C4-2B (cell line): Measurements from ENCODE around the gene DIDO1.
A peak's percentile ranks its signal among the peaks of the same experiment; 100 is the strongest.

Experiments used
- H3K27ac ChIP-seq: fragments of 450-650 bp; 2 replicates; pipeline ENCODE4 v1.5.1; 2017
- CTCF ChIP-seq: fragments of 450-650 bp; conservative IDR thresholded peaks from 2 replicates; pipeline ENCODE4 v1.5.1; 2017; ENCODE audit warnings: mild to moderate bottlenecking
- ZFX ChIP-seq: fragments of 450-650 bp; IDR thresholded peaks from 2 replicates; pipeline ENCODE4 v1.6.1; 2017

Gene DIDO1

DNA sequence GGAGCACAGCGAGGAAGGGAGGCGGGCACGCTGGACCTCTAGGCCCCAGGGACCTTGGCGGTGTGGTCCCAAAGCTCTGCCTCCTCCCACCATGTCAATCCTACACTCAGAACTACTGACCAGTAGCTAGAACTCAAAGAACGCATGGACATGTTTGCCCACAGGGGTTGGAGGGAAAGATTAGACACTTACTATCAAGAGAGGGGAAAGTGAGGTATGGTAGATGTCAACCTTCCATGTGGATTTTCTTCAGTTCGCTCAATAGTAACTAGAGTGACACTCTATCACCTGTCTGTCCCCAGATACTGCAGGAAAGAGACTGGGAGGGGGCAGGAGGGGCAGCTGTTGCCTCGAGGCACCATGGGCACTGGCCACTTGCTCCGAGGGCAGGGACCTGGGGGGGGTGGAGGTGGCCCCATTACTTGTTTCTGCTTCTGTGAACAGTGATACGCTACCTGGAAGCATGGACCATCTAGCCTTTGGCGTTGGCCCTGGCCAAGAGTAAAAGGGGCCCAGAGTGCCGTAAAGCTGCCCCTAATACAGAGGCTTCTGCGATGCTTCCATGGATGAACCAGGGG lies 912 bp upstream of the DIDO1 start:
- peak overlapping the region; percentile 97 for H3K27ac ChIP-seq
- TF ChIP-seq ZFX (no peak), CTCF (no peak)

GRCh38 chr20:62925420-62926228 lies 681 bp downstream of the DIDO1 start:
- TF ChIP-seq ZFX (no peak), CTCF (no peak)
- peak overlapping the region; percentile 97 for H3K27ac ChIP-seq

DNA sequence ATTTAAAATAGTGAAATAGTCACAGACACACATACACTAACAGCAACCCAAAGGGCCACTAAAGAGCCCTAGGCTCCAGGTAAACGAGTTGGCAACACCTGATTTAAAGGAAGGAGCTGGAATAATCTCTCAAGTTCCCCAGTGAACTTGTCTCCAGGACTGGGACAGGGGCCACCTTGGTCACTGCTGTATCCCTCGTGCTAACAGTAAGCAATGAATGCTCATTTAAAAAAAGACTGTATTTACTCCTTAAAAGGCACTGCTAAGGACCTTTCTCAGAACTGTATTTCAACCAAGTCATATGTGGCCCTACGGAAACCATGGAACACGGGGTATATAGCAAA lies 1.3 kb downstream of the DIDO1 start:
- H3K27ac ChIP-seq, result peak overlapping the region; percentile 97
- no peak for TF ChIP-seq ZFX
- no peak for TF ChIP-seq CTCF

- H3K27ac ChIP-seq, result peak overlapping the region; percentile 97
- TF ChIP-seq CTCF, result no peak
- no peak for TF ChIP-seq ZFX
Observed at GRCh38 chr20:62924442-62925075, 1.7 kb downstream of the DIDO1 start.

DNA sequence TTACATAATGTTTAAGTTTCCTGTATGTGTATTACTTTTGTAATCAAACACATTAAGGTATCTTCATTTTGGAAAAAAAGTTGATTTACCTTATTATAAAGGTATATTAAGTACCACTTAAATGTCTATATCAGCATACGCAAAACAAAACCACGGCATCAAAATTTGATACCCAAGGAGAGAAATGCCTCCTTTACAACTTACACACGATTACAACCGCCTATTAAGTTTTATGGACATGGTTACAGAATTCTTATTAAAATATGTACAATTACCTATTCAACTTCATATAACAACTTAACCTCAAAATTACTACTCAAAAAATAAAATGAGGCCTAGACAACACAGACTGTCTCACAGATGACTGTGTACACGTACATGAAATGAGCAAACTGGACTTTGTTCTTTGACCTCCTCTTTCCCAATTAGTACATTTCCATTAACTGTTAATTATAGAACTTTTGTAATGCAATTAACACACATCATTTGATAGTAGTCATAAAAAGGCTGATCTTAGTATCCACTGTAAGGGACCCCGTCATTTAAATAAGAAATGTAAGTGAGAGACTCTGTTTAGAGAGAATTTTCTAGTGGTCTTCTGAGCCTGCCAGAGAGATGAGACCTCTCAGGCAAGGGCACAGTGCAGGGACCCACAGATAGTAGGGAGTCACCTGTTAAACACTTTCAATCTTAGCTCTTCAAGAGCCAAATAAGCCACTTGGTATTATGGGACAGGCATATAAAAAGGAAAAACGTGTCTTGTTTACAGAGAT lies 2.5 kb downstream of the DIDO1 start:
- no peak for TF ChIP-seq CTCF
- no peak for TF ChIP-seq ZFX
- peak overlapping the region; percentile 97 for H3K27ac ChIP-seq

DNA sequence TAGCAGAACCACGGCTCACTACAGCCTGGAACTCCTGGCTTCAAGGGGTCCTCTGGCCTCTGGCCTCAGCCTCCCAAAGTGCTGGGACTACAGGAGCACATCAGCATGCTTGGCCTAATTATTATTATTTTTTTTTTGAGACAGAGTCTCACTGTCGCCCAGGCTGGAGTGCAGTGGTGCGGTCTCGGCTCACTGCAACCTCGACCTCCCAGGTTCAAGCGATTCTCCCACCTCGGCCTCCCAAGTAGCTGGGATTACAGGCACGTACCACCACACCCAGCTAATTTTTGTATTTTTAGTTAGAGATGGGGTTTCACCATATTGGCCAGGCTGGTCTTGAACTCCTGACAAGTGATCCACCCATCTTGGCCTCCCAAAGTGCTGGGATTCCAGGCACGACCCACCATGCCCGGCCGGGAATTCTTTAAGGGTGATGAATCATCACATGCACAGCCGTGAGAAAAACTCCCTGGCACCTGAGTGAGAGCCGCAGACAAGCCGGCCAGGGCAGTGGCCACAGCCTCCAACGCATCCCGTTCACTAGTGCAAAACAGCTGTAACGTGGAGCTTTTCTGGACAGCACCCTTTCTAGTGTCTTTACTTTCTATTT lies 3.1 kb downstream of the DIDO1 start:
- peak overlapping the region; percentile 75 for H3K27ac ChIP-seq

DNA sequence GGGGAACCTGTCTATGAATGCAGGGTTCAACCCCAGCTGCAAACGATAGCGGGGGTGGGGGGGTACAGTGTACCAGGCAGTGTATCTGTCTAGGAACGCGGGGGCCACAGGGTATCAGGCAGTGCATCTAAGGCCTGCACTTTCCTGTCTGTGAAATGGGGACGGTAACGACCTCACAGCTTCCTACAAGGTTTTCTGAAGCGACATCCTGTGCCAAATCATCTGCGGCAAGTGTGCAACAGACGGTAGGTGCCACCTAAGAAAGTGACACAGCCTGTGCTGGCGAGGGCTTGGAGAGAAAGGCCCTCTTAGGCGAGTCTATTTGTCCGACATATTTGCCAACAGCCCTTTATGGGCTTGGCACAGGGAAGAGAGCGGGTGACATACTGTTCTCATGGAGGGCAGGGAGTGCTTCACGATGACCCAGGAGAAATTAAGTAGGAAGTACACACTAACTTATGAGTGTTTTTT lies 3.8 kb downstream of the DIDO1 start:
- no peak for TF ChIP-seq ZFX
- TF ChIP-seq CTCF, result no peak
- H3K27ac ChIP-seq, result peak overlapping the region; percentile 75
